ENCODE results near the gene SDK2. TPM values are rescaled to one million over a fixed set of nuclear protein-coding genes. Genes with fewer than 3 reads are reported as not detected.

The SDK2 gene
- total RNA-seq, 1 experiment from 2014 or later, result not detected

GRCh38 chr17:73595068-73595467 lies 49.2 kb downstream of the SDK2 start:
- H3K9me3 ChIP-seq (ENCODE audit: low read length), result no peaks in the 10 kb centered on the region
- H3K79me2 ChIP-seq (ENCODE audit: low read length), result no peaks in the 10 kb centered on the region
- H4K20me1 ChIP-seq (ENCODE audit: insufficient read depth, low read depth, low read length), result no peaks in the 10 kb centered on the region
- H3K27ac ChIP-seq (ENCODE audit: low read length), result no peak overlapping the region
- H3K27me3 ChIP-seq (ENCODE audit: low read length), result no peaks in the 10 kb centered on the region
- no peak overlapping the region for H3K4me2 ChIP-seq (ENCODE audit: low read depth, low read length, poor library complexity, severe bottlenecking)
- H3K4me3 ChIP-seq (ENCODE audit: low read length), result no peak overlapping the region
- no peaks in the 10 kb centered on the region for H3K9me2 ChIP-seq (replicated peaks; ENCODE audit: insufficient read depth, low read length)
- H2AFZ ChIP-seq (ENCODE audit: low read length), result no peak overlapping the region
- H3K36me3 ChIP-seq (ENCODE audit: insufficient read depth, low read length), result no peaks in the 10 kb centered on the region
- no peak for DNase-seq
- H3K9ac ChIP-seq (ENCODE audit: low read length), result no peak overlapping the region
- peaks cover 3% of the 10 kb centered on the region; the same call in 1 of the 2 replicates for H3K4me1 ChIP-seq (ENCODE audit: low read length)

GRCh38 chr17:73594598-73594997 lies 49.6 kb downstream of the SDK2 start:
- DNase-seq, result no peak
- Histone ChIP-seq H3K4me2 (ENCODE audit: low read depth, low read length, poor library complexity, severe bottlenecking) (no peak overlapping the region), H3K27me3 (ENCODE audit: low read length) (no peaks in the 10 kb centered on the region), H3K9me3 (ENCODE audit: low read length) (no peaks in the 10 kb centered on the region), H3K9me2 (replicated peaks; ENCODE audit: insufficient read depth, low read length) (no peaks in the 10 kb centered on the region), H3K4me3 (ENCODE audit: low read length) (no peak overlapping the region), H4K20me1 (ENCODE audit: insufficient read depth, low read depth, low read length) (no peaks in the 10 kb centered on the region), H3K79me2 (ENCODE audit: low read length) (no peaks in the 10 kb centered on the region), H2AFZ (ENCODE audit: low read length) (no peak overlapping the region), H3K27ac (ENCODE audit: low read length) (no peak overlapping the region), H3K9ac (ENCODE audit: low read length) (no peak overlapping the region), H3K36me3 (ENCODE audit: insufficient read depth, low read length) (no peaks in the 10 kb centered on the region), H3K4me1 (ENCODE audit: low read length) (peaks cover 3% of the 10 kb centered on the region; the same call in 1 of the 2 replicates)

- Histone ChIP-seq H3K4me1 (ENCODE audit: low read length) (peaks cover 3% of the 10 kb centered on the region; the same call in 1 of the 2 replicates), H3K9me2 (replicated peaks; ENCODE audit: insufficient read depth, low read length) (no peaks in the 10 kb centered on the region), H3K27ac (ENCODE audit: low read length) (no peak overlapping the region), H3K79me2 (ENCODE audit: low read length) (no peaks in the 10 kb centered on the region), H3K9ac (ENCODE audit: low read length) (no peak overlapping the region), H3K4me3 (ENCODE audit: low read length) (no peak overlapping the region), H3K36me3 (ENCODE audit: insufficient read depth, low read length) (no peaks in the 10 kb centered on the region), H3K27me3 (ENCODE audit: low read length) (no peaks in the 10 kb centered on the region), H4K20me1 (ENCODE audit: insufficient read depth, low read depth, low read length) (no peaks in the 10 kb centered on the region), H3K4me2 (ENCODE audit: low read depth, low read length, poor library complexity, severe bottlenecking) (no peak overlapping the region), H3K9me3 (ENCODE audit: low read length) (no peaks in the 10 kb centered on the region), H2AFZ (ENCODE audit: low read length) (no peak overlapping the region)
- no peak for DNase-seq
These were observed 50.2 kb downstream of the SDK2 start for GRCh38 chr17:73594025-73594424.

GRCh38 chr17:73593249-73593965 lies 50.8 kb downstream of the SDK2 start:
- H3K27me3 ChIP-seq (ENCODE audit: low read length), result no peaks in the 10 kb centered on the region
- no peak for DNase-seq
- H3K9ac ChIP-seq (ENCODE audit: low read length), result no peak overlapping the region
- H3K4me3 ChIP-seq (ENCODE audit: low read length), result no peak overlapping the region
- no peaks in the 10 kb centered on the region for H4K20me1 ChIP-seq (ENCODE audit: insufficient read depth, low read depth, low read length)
- H3K4me2 ChIP-seq (ENCODE audit: low read depth, low read length, poor library complexity, severe bottlenecking), result no peak overlapping the region
- no peaks in the 10 kb centered on the region for H3K79me2 ChIP-seq (ENCODE audit: low read length)
- no peaks in the 10 kb centered on the region for H3K9me2 ChIP-seq (replicated peaks; ENCODE audit: insufficient read depth, low read length)
- H2AFZ ChIP-seq (ENCODE audit: low read length), result no peak overlapping the region
- H3K4me1 ChIP-seq (ENCODE audit: low read length), result peaks cover 3% of the 10 kb centered on the region; the same call in 1 of the 2 replicates
- no peaks in the 10 kb centered on the region for H3K9me3 ChIP-seq (ENCODE audit: low read length)
- no peak overlapping the region for H3K27ac ChIP-seq (ENCODE audit: low read length)
- H3K36me3 ChIP-seq (ENCODE audit: insufficient read depth, low read length), result no peaks in the 10 kb centered on the region

GRCh38 chr17:73592501-73592961 lies 51.7 kb downstream of the SDK2 start:
- no peaks in the 10 kb centered on the region for H3K36me3 ChIP-seq (ENCODE audit: insufficient read depth, low read length)
- no peak overlapping the region for H3K4me3 ChIP-seq (ENCODE audit: low read length)
- no peaks in the 10 kb centered on the region for H3K79me2 ChIP-seq (ENCODE audit: low read length)
- H3K27me3 ChIP-seq (ENCODE audit: low read length), result no peaks in the 10 kb centered on the region
- H3K9me2 ChIP-seq (replicated peaks; ENCODE audit: insufficient read depth, low read length), result no peaks in the 10 kb centered on the region
- H4K20me1 ChIP-seq (ENCODE audit: insufficient read depth, low read depth, low read length), result no peaks in the 10 kb centered on the region
- H3K9ac ChIP-seq (ENCODE audit: low read length), result no peak overlapping the region
- H2AFZ ChIP-seq (ENCODE audit: low read length), result no peak overlapping the region
- no peak for DNase-seq
- H3K9me3 ChIP-seq (ENCODE audit: low read length), result no peaks in the 10 kb centered on the region
- H3K4me1 ChIP-seq (ENCODE audit: low read length), result peaks cover 3% of the 10 kb centered on the region; the same call in 1 of the 2 replicates
- no peak overlapping the region for H3K4me2 ChIP-seq (ENCODE audit: low read depth, low read length, poor library complexity, severe bottlenecking)
- no peak overlapping the region for H3K27ac ChIP-seq (ENCODE audit: low read length)

- Histone ChIP-seq H3K27me3 (ENCODE audit: low read length) (no peaks in the 10 kb centered on the region), H4K20me1 (ENCODE audit: insufficient read depth, low read depth, low read length) (no peaks in the 10 kb centered on the region), H3K36me3 (ENCODE audit: insufficient read depth, low read length) (no peaks in the 10 kb centered on the region), H2AFZ (ENCODE audit: low read length) (no peak overlapping the region), H3K9ac (ENCODE audit: low read length) (no peak overlapping the region), H3K9me2 (replicated peaks; ENCODE audit: insufficient read depth, low read length) (no peaks in the 10 kb centered on the region), H3K4me3 (ENCODE audit: low read length) (no peak overlapping the region), H3K9me3 (ENCODE audit: low read length) (no peaks in the 10 kb centered on the region), H3K4me2 (ENCODE audit: low read depth, low read length, poor library complexity, severe bottlenecking) (no peak overlapping the region), H3K4me1 (ENCODE audit: low read length) (peaks cover 3% of the 10 kb centered on the region; the same call in 1 of the 2 replicates), H3K27ac (ENCODE audit: low read length) (no peak overlapping the region), H3K79me2 (ENCODE audit: low read length) (no peaks in the 10 kb centered on the region)
- DNase-seq, result no peak
These were observed 52.2 kb downstream of the SDK2 start for GRCh38 chr17:73592079-73592415.

- H3K27ac ChIP-seq (ENCODE audit: low read length), result no peak overlapping the region
- no peaks in the 10 kb centered on the region for H3K9me2 ChIP-seq (replicated peaks; ENCODE audit: insufficient read depth, low read length)
- no peak overlapping the region for H3K4me3 ChIP-seq (ENCODE audit: low read length)
These were observed 52.8 kb downstream of the SDK2 start for GRCh38 chr17:73591296-73592078.

GRCh38 chr17:73589363-73589980 lies 54.8 kb downstream of the SDK2 start:
- Histone ChIP-seq H3K4me3 (ENCODE audit: low read length) (no peak overlapping the region), H3K27ac (ENCODE audit: low read length) (no peak overlapping the region), H4K20me1 (ENCODE audit: insufficient read depth, low read depth, low read length) (no peaks in the 10 kb centered on the region), H3K79me2 (ENCODE audit: low read length) (no peaks in the 10 kb centered on the region), H3K9ac (ENCODE audit: low read length) (no peak overlapping the region), H3K4me2 (ENCODE audit: low read depth, low read length, poor library complexity, severe bottlenecking) (no peak overlapping the region), H3K36me3 (ENCODE audit: insufficient read depth, low read length) (no peaks in the 10 kb centered on the region), H3K4me1 (ENCODE audit: low read length) (peaks cover 3% of the 10 kb centered on the region; the same call in 1 of the 2 replicates), H2AFZ (ENCODE audit: low read length) (no peak overlapping the region), H3K9me3 (ENCODE audit: low read length) (no peaks in the 10 kb centered on the region), H3K27me3 (ENCODE audit: low read length) (no peaks in the 10 kb centered on the region), H3K9me2 (replicated peaks; ENCODE audit: insufficient read depth, low read length) (no peaks in the 10 kb centered on the region)
- DNase-seq, result no peak

More at GRCh38 chr17:73591296-73592078, 52.8 kb downstream of the SDK2 start:
- Histone ChIP-seq H3K27me3 (ENCODE audit: low read length) (no peaks in the 10 kb centered on the region), H3K36me3 (ENCODE audit: insufficient read depth, low read length) (no peaks in the 10 kb centered on the region), H3K9ac (ENCODE audit: low read length) (no peak overlapping the region), H3K79me2 (ENCODE audit: low read length) (no peaks in the 10 kb centered on the region), H3K9me3 (ENCODE audit: low read length) (no peaks in the 10 kb centered on the region), H3K4me2 (ENCODE audit: low read depth, low read length, poor library complexity, severe bottlenecking) (no peak overlapping the region), H4K20me1 (ENCODE audit: insufficient read depth, low read depth, low read length) (no peaks in the 10 kb centered on the region), H3K4me1 (ENCODE audit: low read length) (peaks cover 3% of the 10 kb centered on the region; the same call in 1 of the 2 replicates), H2AFZ (ENCODE audit: low read length) (no peak overlapping the region)
- no peak for DNase-seq

Measured in Karpas-422 (cell line).